Sigmoid colon (tissue), 7 donors: ENCODE data around the gene ASTL. TPM values are rescaled to one million over a fixed set of nuclear protein-coding genes. Genes with fewer than 3 reads are reported as not detected.
A peak's percentile ranks its signal among the peaks of the same experiment; 100 is the strongest.

Experiments
- DNase-seq: peaks from one replicate; pipeline ENCODE4 v3.0.0-alpha.2; 2019
- H3K27ac ChIP-seq, 4 donors: fragments of 200-600 bp; sonication (generic); one replicate each; pipeline ENCODE4 v1.5.1; 2016 to 2019; ENCODE audit warnings: mild to moderate bottlenecking in 1 of 4
- H3K27me3 ChIP-seq, 3 donors: fragments of 200-600 bp; sonication (generic); one replicate each; pipeline ENCODE4 v1.5.1; 2019; ENCODE audit warnings: mild to moderate bottlenecking in 1 of 3
- H3K36me3 ChIP-seq, 4 donors: fragments of 200-600 bp; sonication (generic); one replicate each; pipeline ENCODE4 v1.5.1; 2016 to 2019
- H3K4me1 ChIP-seq, 4 donors: fragments of 200-600 bp; sonication (generic); one replicate each; pipeline ENCODE4 v1.5.1; 2017 to 2019
- H3K4me3 ChIP-seq, 4 donors: fragments of 200-600 bp; sonication (generic); one replicate each; pipeline ENCODE4 v1.5.1; 2017 to 2019; ENCODE audit warnings: mild to moderate bottlenecking in 2 of 4, moderate library complexity in 1 of 4
- H3K9me3 ChIP-seq, 4 donors: fragments of 200-600 bp in 3 of 4; sonication (generic) in 3 of 4; one replicate each; pipeline versions ENCODE4 v1.5.1 to v1.6.1; 2013 to 2019
- CTCF ChIP-seq, 4 experiments: fragments of 450-650 bp in 3 of 4; fragments of 200-600 bp in 1 of 4; IDR thresholded peaks; one replicate each; pipeline ENCODE4 v1.5.1; 2016 to 2019; ENCODE audit warnings: antibody characterized with exemption in 4 of 4, mild to moderate bottlenecking in 3 of 4, moderate library complexity in 2 of 4
- EP300 ChIP-seq, 4 donors: sonication (generic); formaldehyde crosslinking; IDR thresholded peaks; one replicate each; pipeline ENCODE4 v1.6.1; 2017; ENCODE audit warnings: antibody characterized with exemption in 4 of 4
- POLR2A ChIP-seq, 2 donors: fragments of 450-650 bp; IDR thresholded peaks; one replicate each; pipeline ENCODE4 v1.6.1; 2016; ENCODE audit warnings: antibody characterized with exemption in 2 of 2, mild to moderate bottlenecking in 2 of 2, moderate library complexity in 2 of 2
- POLR2AphosphoS5 ChIP-seq, 4 donors: sonication (generic); formaldehyde crosslinking; IDR thresholded peaks; one replicate each; pipeline ENCODE4 v1.6.1; 2017; ENCODE audit warnings: antibody characterized with exemption in 4 of 4
- WGBS, 2 donors: extraction: QIAGEN DNeasy Blood & Tissue Kit; methylation state at CpG; one replicate each; pipeline ENCODE4 v1.1.7; 2013; 5-methylcytosine and 5-hydroxymethylcytosine counted together
- intact Hi-C: fragments of 100-400 bp; cut with DNase I; formaldehyde crosslinking; loops from one replicate; pipeline ENCODE4 v1.15.1; 2023
- polyA plus RNA-seq, 3 donors: library from polyadenylated mRNA; stranded (reverse); fragments of 200-250 nt; gene quantifications; one replicate each; pipeline ENCODE4 v1.2.3, GENCODE V29; 2013
- total RNA-seq, 4 donors: library from RNA; depleted of rRNA; stranded (reverse); fragments of >200 nt; gene quantifications; one replicate each; pipeline ENCODE4 v1.1.0, GENCODE V29; 2016
- donor health status: healthy with polysubstance abuse.
- donor health status: Bipolar disorder and iron deficiency.
- donor health status: healthy.

Gene ASTL
- total and polyA plus RNA-seq, 7 donors, result 0.36 TPM; not detected in 6

DNA sequence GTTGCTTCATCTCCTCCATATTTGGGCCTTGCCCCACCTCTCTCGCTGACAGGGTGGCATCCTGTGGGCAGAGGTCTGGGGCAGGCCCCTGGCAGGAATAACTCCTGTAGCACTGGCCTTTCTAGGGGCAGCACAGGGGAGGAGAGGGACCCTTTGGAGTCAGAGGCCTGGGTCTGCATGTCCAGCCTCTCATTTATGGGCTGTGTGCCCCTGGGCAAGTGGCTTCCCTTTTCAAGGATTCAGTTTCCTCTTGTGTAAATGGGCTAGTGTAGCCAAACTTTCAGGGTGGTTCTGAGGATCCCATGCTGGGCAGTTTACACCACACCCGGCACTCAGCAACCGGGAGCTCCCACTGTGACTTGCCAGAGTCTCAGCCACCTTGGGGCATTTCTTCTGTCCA, 45.4 kb downstream of the ASTL start:
- peak; percentile 57 for DNase-seq

DNA sequence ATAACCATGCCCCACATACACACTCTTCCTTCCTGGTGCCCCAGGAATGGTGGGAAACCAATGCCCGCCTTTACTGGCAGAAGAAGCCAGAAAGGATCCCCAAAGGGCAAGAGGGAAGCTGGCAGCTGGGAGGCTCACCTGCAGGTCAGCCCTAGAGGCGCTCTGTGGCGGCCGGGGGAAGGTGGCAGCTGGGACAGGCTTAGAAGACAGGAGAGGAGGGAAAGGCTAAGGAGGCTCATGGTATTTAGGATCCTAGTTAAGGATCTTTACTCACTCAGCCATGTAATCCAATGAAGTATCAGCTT, 45.8 kb downstream of the ASTL start:
- peak; percentile 48 for DNase-seq
- Histone ChIP-seq H3K4me1 (no peaks in the 10 kb centered on the region), H3K4me3 (no peak overlapping the region), H3K9me3 (no peaks in the 10 kb centered on the region), H3K27me3 (no peaks in the 10 kb centered on the region), H3K36me3 (no peaks in the 10 kb centered on the region), H3K27ac (no peak overlapping the region)
- WGBS, 2 donors, result 95 to 96% methylated on average over 4 of the region's 4 CpGs
- TF ChIP-seq EP300 (IDR thresholded peaks at IDR 0.05), result no peak
- TF ChIP-seq POLR2AphosphoS5 (IDR thresholded peaks at IDR 0.05), result no peak
- no peak for TF ChIP-seq CTCF (IDR thresholded peaks at IDR 0.05)
- TF ChIP-seq POLR2A (IDR thresholded peaks at IDR 0.05), result no peak
- intact Hi-C loops, result no loop called here

More for the DNA sequence above, 45.4 kb downstream of the ASTL start:
- Histone ChIP-seq H3K27ac (no peak overlapping the region), H3K36me3 (no peaks in the 10 kb centered on the region), H3K9me3 (no peaks in the 10 kb centered on the region), H3K27me3 (no peaks in the 10 kb centered on the region), H3K4me3 (no peak overlapping the region), H3K4me1 (no peaks in the 10 kb centered on the region)
- intact Hi-C loops, result no loop called here
- TF ChIP-seq CTCF (IDR thresholded peaks at IDR 0.05) (no peak), POLR2A (IDR thresholded peaks at IDR 0.05) (no peak), EP300 (IDR thresholded peaks at IDR 0.05) (no peak), POLR2AphosphoS5 (IDR thresholded peaks at IDR 0.05) (no peak)
- 84 to 91% methylated on average over 3 of the region's 3 CpGs for WGBS, 2 donors

GRCh38 chr2:96091711-96092572, 46.4 kb downstream of the ASTL start:
- no peak for DNase-seq
- H3K27me3 ChIP-seq, result no peaks in the 10 kb centered on the region
- H3K36me3 ChIP-seq, result no peaks in the 10 kb centered on the region
- H3K4me3 ChIP-seq, result no peak overlapping the region
- no peak overlapping the region for H3K27ac ChIP-seq
- intact Hi-C loops, result no loop called here
- WGBS, 2 donors, result 33 to 66% methylated on average over 18 of the region's 18 CpGs
- H3K9me3 ChIP-seq, result no peaks in the 10 kb centered on the region
- TF ChIP-seq EP300 (IDR thresholded peaks at IDR 0.05) (no peak), POLR2A (IDR thresholded peaks at IDR 0.05) (no peak), CTCF (IDR thresholded peaks at IDR 0.05) (no peak), POLR2AphosphoS5 (IDR thresholded peaks at IDR 0.05) (no peak)
- no peaks in the 10 kb centered on the region for H3K4me1 ChIP-seq

DNA sequence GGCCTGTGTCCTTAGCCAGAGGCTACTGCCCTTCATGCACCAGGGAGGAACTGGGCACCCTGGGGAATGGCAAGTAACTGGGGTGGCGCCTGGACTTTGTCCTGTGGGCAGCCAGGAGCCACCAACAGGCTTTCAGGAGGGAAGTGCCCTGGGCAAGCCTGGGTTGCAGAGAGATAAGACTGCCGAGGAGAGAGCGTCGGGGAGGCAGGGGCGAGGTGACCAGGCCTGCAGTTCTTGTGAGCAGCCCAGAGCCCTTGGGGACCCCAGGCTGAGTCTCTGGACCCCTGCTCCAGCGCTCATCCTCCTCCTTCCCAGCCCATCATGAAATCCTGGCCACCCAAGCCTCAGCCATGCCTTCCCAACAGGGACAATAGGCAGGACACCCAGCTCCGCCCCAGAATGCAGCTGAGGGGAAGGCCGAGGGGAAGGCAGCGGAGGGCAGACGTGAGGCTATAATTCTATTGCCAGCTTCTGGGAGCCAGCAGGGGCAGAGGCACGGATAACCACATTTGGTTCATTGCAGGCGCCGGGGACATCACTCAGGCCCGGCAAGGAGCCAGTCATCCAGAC, 47.1 kb downstream of the ASTL start:
- DNase-seq, result no peak
- Histone ChIP-seq H3K4me1 (no peaks in the 10 kb centered on the region), H3K27ac (no peak overlapping the region), H3K9me3 (no peaks in the 10 kb centered on the region), H3K36me3 (no peaks in the 10 kb centered on the region), H3K27me3 (no peaks in the 10 kb centered on the region), H3K4me3 (no peak overlapping the region)
- intact Hi-C loops, result no loop called here
- 44 to 82% methylated on average over 14 of the region's 14 CpGs for WGBS, 2 donors
- no peak for TF ChIP-seq POLR2A (IDR thresholded peaks at IDR 0.05)

- no peaks in the 10 kb centered on the region for H3K9me3 ChIP-seq
- H3K27me3 ChIP-seq, result no peaks in the 10 kb centered on the region
- no peak overlapping the region for H3K27ac ChIP-seq
- H3K4me1 ChIP-seq, result no peaks in the 10 kb centered on the region
- WGBS, 2 donors, result 92 to 94% methylated on average over 12 of the region's 12 CpGs
- intact Hi-C loops, result no loop called here
- H3K36me3 ChIP-seq, result no peaks in the 10 kb centered on the region
- DNase-seq, result no peak
- no peak for TF ChIP-seq CTCF (IDR thresholded peaks at IDR 0.05)
- no peak for TF ChIP-seq POLR2A (IDR thresholded peaks at IDR 0.05)
- TF ChIP-seq POLR2AphosphoS5 (IDR thresholded peaks at IDR 0.05), result no peak
- TF ChIP-seq EP300 (IDR thresholded peaks at IDR 0.05), result no peak
- H3K4me3 ChIP-seq, result no peak overlapping the region
Measured at GRCh38 chr2:96090196-96090926, 47.9 kb downstream of the ASTL start.
